HG03521 (cell line): ENCODE data around the gene CLEC16A.

ENCODE experiments used
- ATAC-seq: cut with Tn5 transposase; IDR thresholded peaks from one replicate; pipeline ENCODE4 v1.9.1; 2021; ENCODE audit warnings: mild to moderate bottlenecking, moderate library complexity; ENCODE audit not compliant: unreplicated experiment

Gene CLEC16A

GRCh38 chr16:11183035-11183812 is 238.9 kb downstream of the CLEC16A start:
- ATAC-seq, result peak; percentile 36

- ATAC-seq, result no peak
Measured at GRCh38 chr16:11183951-11184350, 239.6 kb downstream of the CLEC16A start.

GRCh38 chr16:11187522-11188023 is 243.2 kb downstream of the CLEC16A start:
- no peak for ATAC-seq

GRCh38 chr16:11188801-11189740 is 244.7 kb downstream of the CLEC16A start:
- ATAC-seq, result no peak

GRCh38 chr16:11190588-11191560 is 246.5 kb downstream of the CLEC16A start:
- ATAC-seq, result no peak

GRCh38 chr16:11191665-11192064 is 247.3 kb downstream of the CLEC16A start:
- ATAC-seq, result no peak

GRCh38 chr16:11193494-11193893 is 249.1 kb downstream of the CLEC16A start:
- ATAC-seq, result no peak

GRCh38 chr16:11194913-11195312 is 250.5 kb downstream of the CLEC16A start:
- ATAC-seq, result no peak

- no peak for ATAC-seq
Measured at GRCh38 chr16:11196286-11196828, 252.0 kb downstream of the CLEC16A start.

GRCh38 chr16:11198375-11198774 is 254.0 kb downstream of the CLEC16A start:
- no peak for ATAC-seq

GRCh38 chr16:11198828-11199227 is 254.5 kb downstream of the CLEC16A start:
- ATAC-seq, result no peak

GRCh38 chr16:11200592-11200991 is 256.2 kb downstream of the CLEC16A start:
- ATAC-seq, result no peak

- ATAC-seq, result no peak
Measured at GRCh38 chr16:11201498-11202259, 257.3 kb downstream of the CLEC16A start.

- no peak for ATAC-seq
Measured at GRCh38 chr16:11202260-11203091, 258.1 kb downstream of the CLEC16A start.

GRCh38 chr16:11203111-11203623 is 258.8 kb downstream of the CLEC16A start:
- ATAC-seq, result no peak

- no peak for ATAC-seq
Measured at GRCh38 chr16:11204513-11205047, 260.2 kb downstream of the CLEC16A start.

GRCh38 chr16:11205065-11205699 is 260.8 kb downstream of the CLEC16A start:
- ATAC-seq, result no peak
